ENCODE data around the gene PTCH2.

GRCh38 chr1:44785501-44786137 is 57.4 kb downstream of the PTCH2 start:
- TF ChIP-seq, protein P1, sequence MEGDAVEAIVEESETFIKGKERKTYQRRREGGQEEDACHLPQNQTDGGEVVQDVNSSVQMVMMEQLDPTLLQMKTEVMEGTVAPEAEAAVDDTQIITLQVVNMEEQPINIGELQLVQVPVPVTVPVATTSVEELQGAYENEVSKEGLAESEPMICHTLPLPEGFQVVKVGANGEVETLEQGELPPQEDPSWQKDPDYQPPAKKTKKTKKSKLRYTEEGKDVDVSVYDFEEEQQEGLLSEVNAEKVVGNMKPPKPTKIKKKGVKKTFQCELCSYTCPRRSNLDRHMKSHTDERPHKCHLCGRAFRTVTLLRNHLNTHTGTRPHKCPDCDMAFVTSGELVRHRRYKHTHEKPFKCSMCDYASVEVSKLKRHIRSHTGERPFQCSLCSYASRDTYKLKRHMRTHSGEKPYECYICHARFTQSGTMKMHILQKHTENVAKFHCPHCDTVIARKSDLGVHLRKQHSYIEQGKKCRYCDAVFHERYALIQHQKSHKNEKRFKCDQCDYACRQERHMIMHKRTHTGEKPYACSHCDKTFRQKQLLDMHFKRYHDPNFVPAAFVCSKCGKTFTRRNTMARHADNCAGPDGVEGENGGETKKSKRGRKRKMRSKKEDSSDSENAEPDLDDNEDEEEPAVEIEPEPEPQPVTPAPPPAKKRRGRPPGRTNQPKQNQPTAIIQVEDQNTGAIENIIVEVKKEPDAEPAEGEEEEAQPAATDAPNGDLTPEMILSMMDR (IDR thresholded peaks at IDR 0.05), result no peak
- TF ChIP-seq POLR2AphosphoS5 (IDR thresholded peaks at IDR 0.05) (no peak), POLR2A (IDR thresholded peaks at IDR 0.05) (no peak), EP300 (IDR thresholded peaks at IDR 0.05) (no peak)
